NCI-H1105 (cell line): ENCODE data around the gene LRRC61.
A peak's percentile ranks its signal among the peaks of the same experiment; 100 is the strongest.

Experiments
- DNase-seq: peaks from one replicate; lab custom pipeline; 2025; lab: John Stamatoyannopoulos, UW

LRRC61 gene

DNA sequence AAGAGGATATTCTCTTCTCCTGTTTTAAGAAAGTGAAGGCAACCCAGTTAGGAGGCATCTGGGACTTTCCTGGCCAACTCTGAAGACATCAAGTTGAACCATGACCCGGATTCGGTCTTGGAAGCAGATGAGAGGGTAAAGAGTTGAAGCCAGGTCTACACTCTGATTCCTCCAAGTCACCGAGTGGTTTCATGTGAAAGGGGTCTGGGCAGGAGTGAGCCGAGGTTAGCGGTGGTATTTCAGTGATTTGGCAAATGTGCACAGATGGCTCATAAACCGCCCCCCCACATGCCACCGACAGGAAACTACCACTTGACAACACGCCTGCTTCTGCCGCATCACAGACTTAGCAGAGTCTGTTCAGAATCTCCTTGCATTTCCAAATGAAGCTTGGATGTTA lies 34.1 kb downstream of the LRRC61 start:
- no peak for DNase-seq

DNA sequence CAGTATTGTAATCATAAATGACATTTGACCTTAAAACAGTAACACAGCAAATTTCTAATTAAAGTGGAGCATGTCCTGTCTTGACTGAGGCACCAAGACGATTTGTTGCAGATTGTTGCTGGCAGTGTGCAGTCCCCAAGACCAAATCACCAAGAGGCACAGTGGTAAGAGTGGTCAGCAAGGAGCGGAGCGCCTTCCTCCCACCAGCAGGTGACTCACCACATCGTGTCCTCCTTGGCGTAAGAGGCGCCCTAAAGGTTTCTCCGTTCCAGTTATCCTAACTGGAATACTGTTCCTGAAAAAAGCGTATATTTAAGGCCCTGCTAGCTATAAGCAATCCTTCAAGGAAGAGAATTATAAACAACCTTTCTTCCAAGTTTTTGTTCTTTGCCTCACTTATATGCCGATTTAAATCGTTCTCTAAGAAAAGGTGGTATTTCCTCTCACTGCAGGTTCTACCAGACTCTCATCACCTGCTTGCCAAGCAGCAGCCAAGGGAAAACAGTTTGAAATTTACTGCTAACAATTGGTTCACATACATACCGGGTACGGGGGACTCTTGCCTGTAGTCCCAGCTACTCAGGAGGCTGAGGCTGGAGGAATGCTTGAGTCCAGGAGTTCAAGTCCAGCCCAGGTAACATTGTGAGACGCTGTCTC lies 34.7 kb downstream of the LRRC61 start:
- DNase-seq, result no peak

DNA sequence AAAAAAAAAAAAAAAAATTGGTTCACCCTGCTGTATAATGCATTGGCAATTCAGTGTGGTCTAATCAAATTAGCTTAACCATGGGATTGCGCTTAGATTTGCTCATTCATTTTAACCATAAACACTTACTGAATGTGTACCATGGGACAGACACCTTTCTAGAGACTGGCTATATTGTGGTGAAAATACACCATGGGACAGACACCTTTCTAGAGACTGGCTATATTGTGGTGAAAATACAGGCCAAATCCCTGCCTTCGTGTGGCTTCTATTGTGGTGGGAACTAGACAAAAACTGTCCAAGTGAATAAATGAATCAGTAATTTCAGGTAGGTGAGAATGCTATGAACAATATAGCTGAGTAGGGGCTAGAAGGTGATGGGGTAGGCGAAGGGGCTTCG lies 35.3 kb downstream of the LRRC61 start:
- DNase-seq, result no peak

DNA sequence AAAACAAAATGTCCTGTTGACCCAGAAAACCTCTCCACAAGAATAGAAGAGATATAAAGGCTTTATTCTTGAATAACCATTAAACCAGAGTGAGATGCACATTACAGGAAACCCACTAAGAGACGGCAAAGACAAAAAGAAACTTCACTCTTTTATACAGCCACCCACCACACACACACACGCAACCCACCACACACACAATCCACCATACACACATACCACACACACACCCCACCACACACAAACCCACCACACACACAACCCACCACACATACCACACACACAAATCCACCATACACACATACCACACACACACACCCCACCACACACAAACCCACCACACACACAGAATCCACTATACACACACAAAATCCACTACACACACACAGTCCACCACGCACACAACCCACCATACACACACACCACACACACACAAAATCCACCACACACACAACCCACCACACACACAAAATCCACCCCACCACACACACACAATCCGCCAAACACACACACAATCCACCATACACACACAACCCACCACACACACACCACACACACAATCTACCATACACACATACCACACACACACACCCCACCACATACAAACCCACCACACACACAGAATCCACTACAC lies 36.0 kb downstream of the LRRC61 start:
- no peak for DNase-seq

DNA sequence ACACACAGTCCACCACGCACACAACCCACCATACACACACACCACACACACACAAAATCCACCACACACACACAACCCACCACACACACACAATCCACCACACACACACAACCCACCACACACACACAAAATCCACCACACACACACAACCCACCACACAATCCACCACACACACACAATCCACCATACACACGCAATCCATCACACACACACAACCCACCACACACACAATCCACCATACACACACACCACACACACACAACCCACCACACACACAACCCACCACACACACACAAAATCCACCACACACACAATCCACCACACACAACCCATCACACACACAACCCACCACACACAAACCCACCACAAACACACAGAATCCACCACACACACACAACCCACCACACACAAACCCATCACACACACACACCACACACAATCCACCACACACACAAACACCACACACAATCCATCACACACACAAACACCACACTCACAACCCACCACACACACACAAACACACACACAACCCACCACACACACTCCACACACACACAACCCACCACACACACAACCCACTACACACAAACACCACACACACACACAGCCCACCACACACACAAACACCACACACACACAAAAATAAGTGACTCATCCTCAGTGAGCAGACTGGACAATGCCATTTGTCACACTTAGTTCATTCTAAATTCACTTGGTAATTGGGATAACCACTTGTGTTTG lies 36.6 kb downstream of the LRRC61 start:
- no peak for DNase-seq

DNA sequence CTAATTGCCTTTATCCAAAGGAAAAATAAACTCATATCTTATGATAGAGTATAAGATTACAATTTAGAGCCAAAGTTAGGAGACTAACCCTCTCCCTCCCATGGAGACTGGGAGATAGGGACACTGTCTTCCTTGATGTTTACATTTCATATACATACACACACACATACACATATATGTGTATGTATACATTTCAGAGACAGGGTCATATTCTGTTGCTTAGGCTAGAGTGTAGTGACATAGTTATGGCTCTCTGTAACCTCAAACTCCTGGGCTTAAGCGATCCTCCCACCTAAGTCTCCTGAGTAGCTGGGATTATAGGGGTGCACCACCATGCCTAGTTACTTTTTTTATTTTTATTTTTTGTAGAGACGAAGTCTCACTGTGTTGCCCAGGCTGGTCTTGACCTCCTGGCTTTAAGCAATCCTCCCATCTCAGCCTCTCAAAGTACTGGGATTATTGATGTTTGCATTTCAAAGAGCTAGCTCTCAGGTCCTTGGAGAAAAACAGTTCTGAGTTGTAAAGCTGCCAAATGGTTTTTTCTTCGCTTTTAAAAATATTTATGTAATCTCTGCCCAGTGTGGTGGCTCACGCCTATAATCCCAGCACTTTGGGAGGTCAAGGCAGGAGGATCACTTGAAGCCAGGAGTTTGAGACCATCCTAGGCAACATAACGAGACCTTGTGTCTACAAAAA lies 37.4 kb downstream of the LRRC61 start:
- DNase-seq, result no peak

DNA sequence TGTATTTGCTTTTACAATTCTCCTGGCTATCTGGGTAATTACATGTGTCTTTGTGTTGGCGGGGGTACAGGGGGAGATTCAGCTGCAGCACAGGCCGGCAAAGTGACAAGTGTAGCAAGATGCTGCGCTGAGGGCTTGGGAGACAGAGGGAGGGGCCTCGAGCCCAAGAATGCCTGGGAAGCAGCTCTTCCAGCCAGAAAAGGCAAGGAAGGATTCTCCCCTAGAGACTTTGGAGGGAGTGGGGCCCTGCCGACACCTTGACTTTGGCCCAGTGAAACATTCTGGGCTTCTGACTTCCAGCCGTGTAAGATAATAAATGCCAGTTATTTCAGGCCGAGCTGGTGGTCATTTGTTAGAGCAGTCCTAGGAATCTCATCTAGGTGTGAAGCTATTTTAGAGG lies 38.2 kb downstream of the LRRC61 start:
- no peak for DNase-seq

DNA sequence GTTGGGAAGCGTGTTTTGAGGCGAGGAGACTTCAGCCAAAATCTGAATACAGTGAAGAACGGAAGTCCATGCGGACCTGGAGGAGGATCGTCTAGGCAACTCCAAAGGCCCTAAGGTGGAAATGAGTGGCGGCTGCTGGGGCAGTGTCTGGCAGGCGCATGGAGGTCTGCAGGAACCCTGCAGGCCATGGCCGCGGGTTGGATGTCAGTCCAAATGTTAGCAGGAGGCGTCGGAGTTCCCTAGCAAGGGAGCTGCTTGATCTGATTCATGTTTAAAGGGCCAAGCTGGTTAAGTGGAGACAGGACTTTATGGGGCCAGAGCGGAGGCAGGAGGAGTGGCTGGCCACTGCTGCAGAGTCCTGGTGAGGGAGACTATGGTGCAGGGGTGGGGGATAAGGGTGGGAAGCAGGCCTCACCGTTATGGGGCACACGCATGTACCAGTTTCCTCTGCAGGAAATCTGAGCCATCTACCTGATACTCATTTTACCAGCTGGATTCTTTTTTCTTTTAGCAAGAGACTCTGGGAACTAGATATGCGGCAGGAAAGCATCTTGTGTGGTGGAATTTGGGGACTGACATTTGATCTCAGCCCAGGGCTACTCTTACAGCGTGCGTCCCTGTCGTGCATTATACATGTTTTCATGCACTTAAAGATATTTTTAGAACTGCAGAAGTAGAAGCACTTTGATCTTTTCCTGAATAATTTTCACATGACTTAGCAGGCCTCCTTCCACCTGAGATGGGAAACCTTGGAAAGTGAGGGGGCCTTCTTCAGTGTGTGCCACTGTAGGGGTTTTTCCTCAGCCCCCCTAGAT lies 38.9 kb downstream of the LRRC61 start:
- no peak for DNase-seq

DNA sequence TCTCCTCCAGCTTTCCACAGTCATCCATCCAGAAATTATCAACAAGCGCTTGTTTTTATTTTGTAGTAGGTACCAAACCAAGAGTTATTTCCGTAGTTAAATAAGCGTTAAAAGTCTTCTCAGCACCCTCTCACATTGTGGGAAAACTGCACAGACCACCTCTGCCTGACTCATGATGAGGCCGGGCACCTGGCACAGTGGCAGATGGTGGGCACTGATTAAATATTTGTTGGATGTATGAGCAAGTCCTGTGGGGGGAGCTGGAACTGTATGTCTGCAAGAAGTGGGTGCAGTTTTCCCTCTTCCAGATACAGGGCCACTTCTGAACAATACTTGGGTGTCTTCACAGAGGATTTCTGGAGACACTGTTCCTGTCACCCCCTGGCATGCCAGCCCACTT lies 40.2 kb downstream of the LRRC61 start:
- no peak for DNase-seq

DNA sequence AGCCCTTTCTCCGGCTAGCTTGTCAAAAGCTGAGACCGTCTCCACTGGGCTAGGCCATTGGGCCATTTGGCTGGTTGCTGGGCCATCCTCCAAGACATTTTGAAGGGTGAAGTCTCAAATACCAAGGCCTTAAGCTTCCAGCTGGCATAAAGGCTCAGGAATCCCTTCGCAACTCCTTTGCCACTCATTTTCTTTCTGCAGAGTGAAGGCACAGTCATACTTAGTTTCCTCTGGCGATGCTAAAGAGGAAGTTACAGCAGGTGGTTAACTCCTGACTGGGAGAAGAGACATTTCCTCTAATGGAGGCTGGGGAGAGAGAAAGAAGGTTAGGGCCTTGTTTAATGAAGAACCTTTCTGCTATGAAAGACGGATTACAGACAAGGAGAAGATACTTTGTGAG lies 40.7 kb downstream of the LRRC61 start:
- no peak for DNase-seq

DNA sequence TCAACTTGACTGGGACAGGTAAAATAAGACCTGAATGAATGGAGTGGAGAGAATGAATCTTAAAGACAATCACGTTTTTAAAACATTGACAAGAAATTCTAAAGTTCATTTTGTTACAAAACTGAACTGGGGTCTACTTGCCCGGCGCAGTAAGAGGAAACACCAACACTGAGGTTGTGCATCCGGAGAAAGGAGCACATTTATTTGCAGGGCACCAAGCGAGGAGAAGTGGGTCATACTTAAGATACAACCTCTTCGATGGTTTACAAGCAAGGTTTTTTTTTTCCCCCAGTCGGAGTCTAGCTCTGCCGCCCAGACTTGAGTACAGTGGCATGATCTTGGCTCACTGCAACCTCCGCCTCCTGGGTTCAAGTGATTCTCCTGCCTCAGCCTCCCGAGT lies 42.0 kb downstream of the LRRC61 start:
- no peak for DNase-seq

DNA sequence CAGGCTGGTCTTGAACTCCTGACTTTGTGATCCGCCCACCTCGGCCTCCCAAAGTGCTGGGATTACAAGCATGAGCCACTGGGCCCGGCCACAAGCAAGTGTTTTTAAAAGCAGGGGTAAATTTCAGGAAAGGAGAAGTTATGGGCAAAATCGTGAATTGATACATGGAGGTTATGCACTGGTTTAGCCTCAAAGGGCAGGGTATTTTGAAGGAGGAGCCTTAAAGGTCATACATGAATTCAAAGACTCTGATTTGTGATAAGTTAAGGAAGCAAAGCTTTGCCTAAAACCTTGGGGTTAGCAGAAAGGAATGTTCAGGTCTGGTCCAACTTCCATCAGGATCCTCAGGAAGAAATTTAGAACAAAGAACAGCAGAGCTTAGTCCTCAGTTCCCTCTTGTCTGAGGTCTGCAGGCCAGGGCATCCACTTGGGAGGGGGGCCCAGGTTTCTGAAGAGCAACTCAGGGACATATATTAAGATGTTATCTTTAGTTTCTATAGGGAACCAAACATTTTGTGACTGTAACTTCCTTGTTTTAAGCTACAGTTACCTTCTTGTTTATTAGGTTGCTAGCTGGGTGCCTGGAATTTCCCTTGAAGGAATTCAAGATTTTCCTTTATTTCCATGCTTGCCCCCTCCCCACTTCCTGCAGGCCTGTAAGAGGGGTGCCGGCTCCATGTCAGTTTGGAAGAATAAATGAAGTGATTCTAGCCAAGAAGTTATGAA lies 42.7 kb downstream of the LRRC61 start:
- DNase-seq, result no peak

DNA sequence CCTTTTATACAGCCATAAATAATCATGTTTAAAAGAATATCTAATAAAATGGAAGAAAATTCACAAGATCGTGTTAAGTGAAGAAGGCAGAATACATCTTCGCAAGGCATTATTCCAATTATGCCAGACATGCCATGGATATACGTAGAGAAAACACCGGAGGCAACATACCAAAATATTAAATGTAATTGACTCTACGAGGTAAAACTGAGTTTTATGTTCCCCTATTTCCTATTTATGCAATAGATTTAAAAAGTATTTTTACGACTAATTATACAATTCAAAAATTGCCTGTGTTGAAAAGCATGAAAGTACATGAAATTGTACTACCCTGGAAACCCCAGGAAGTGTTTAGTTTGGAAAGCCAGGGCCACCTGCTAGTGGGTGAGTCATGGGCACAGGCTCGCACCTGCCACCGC lies 44.5 kb downstream of the LRRC61 start:
- no peak for DNase-seq

DNA sequence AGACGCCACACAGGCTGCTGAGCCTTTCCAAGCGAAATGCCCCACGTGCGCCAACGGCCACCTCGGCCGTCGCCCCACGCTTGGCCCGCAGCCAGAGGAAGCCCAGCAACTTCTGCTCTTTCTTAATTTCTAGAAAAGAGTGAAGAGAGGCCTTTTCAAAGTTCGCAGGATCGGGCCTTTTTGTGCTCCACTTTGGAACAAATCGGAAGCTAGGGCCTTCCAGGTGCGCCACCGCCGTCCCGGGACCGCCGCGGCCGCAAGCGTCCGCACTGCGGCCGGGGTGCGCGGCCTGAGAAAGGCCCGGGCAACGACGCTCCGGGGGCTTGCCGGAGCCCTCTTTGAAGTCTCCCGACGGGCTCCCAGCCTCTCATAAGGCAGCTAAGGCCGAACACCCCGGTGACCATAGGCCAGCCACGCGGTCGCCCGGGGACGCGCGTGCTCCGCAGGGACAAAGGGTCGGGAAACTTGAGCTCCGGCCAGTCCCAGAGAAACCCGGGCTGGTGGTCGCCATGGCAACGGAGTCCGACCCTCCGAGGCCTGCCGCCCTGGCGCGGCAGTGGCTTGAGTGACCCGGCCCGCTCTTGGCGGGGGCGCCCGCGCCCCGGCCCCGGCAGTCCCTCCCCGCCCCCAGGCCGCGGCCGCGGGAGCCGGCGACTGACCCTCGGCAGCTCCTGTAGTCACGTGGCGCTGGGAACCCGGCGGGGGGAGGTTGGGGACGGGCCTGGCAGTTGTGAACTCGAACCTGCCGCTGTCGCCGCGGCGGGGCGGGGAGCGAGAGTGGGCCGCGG lies 45.1 kb downstream of the LRRC61 start, which contains the start of gene REPIN1:
REPIN1 (plus strand) TSS at position 727 of the 788 bp plus-strand sequence. CDS start 890 bp downstream, outside the sequence.
- peak; percentile 88 for DNase-seq

DNA sequence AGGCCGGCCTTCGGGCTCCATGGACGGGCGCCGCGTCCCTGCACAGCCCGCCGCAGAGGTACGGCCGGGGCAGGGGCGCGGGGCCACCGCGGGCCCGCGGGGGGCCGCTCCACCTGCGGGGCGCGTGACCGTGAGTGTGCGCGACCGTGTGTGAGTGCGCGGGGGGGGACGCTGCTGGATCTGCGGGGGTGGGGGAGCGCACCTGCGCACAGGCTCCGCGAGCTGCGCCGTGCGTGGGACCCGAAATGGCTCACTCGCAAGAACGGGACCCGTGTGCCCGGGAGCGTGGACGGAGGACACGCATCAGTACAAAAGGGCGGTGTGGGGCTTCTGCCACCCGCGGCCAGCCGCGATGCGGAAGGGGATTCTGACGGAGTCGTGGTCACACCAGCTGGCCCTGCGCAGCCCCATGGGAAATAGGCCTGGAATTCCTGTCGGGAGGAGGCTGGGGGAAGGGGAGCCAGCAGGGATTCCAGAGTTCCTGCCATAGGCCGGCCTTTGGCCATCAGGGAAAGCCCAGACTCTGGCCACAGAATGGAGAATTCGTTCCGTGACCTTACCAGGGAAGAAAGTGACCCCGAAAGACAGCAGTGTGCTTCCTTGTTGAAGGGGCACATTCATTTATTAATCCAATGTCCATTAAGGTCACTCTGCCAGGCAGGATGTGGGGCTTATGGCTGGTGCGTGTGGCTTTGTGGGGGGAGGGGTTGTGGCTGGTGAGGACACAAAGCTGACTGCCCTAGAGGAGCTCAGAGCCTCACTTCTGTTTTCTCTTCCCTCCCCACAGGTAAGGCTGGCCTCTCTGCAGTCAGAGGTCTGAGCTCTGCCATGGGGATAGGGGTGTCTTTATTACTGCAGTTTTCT lies 46.0 kb downstream of the LRRC61 start:
- peak; percentile 11 for DNase-seq

DNA sequence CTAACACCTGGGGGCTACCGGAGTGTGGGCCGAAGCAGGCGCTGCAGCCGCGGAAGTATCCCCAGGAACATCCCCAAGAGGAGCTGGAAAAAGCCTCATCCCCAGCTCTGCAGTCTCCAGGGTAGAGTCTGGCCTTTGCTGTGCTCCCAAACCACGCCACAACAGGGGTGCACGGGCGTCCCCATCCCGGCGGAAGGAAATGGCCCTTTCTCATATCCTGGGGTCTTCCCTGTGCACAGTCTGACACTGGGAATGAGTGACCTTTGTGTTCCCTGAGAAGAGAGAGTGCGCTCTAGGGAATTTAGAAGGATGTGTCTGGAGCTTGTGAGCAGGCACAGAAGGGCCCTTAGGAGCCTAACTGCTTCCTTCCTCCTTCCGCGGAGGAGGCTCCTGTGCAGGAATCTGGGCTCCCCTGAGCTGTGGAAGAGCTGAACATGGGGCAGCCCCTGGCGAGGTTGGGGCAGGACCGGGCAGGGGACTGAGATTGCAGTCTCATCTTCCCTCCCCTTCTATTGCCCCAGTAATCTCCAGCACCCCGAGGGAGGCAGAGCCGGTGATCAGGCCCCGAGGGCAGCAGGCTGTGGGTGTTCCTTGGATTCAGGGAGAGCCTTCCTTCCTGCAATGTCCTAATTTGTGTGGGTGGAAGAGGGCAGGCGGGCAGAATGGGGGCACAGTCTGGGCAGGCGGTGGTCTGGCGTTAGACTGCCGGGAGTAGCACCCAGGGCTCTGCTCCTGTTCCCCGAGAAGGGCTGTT lies 46.8 kb downstream of the LRRC61 start:
- DNase-seq, result no peak

DNA sequence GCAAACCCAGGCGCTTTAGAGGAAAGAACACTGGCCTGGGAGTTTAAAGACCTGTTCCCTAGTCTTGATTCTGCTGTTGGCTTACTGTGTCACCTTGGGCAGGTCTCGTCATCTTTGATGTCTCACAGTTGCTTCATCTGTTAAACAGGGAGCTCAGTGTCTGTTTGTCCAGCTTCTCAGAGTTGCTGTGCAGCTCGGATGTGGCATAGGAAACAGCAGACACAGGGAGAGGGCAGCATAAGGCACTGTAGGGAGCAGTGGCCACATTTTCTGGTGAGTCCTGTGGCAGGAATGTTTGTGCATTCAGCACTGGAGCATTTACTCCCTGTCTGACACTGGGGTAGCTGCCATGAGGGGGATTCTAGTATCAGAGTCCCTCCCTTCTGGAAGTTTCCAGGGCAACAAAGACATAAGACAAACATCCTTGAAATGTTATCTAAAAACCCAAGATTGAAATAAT lies 47.5 kb downstream of the LRRC61 start:
- DNase-seq, result no peak
